ENCODE measurements around the gene CBLN3.

Gene CBLN3

DNA sequence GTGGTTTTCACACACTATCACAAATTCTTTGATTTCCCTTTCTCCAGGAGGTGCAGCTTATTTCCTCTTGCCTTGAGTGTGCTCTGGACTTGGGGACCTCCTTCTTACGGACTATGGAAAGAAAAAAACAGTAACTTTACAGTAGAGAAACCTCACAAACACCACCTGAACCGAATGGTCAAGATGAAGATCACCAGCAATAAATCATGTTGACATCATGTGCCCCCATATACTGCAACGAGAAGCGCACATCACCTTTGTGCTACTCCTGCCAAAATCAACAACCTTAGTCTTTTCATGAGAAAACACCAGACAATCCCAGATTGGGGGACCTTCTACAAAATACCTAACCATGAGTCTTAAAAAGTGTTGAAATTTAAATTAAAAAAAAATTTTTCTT is 43.9 kb downstream of the CBLN3 start:
- DNase-seq (ENCODE audit: extremely low read depth in 1 of 2, low read depth in 1 of 2) = no peak

DNA sequence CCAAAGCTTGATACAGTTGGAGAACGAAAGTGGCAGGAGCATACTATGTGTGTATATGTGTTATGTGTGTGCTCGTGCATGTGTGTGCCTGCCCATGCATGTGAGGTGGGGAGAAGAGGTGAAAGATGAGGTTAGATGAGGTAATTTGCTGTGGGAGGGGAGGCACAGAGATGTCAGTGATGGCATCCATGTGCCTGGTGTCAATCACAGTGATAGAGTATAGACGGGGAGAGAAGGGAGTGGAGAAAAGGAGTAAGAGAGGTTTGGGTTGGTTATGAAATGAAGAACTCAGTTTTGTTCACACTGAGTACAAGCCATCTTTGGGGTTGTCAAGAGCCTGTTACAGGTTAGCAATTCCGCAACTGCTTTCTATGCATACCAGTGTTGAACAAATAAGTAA is 45.3 kb downstream of the CBLN3 start:
- DNase-seq (ENCODE audit: extremely low read depth in 1 of 2, low read depth in 1 of 2) = no peak

DNA sequence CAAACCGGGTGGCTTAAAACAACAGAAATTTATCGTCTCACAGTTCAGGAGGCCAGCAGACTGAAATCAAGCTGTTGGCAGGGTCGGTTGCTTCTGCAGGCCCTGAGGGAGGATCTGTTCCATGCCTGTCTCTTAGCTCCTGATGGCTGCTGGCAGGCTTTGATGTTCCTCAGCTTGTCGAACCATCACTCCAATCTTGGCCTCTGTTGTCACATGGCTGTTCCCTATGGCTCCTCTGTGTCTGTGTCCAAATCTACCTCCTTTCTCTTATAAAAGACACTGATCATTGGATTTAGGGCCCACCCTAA is 47.5 kb downstream of the CBLN3 start:
- DNase-seq (ENCODE audit: extremely low read depth in 1 of 2, low read depth in 1 of 2) = no peak

DNA sequence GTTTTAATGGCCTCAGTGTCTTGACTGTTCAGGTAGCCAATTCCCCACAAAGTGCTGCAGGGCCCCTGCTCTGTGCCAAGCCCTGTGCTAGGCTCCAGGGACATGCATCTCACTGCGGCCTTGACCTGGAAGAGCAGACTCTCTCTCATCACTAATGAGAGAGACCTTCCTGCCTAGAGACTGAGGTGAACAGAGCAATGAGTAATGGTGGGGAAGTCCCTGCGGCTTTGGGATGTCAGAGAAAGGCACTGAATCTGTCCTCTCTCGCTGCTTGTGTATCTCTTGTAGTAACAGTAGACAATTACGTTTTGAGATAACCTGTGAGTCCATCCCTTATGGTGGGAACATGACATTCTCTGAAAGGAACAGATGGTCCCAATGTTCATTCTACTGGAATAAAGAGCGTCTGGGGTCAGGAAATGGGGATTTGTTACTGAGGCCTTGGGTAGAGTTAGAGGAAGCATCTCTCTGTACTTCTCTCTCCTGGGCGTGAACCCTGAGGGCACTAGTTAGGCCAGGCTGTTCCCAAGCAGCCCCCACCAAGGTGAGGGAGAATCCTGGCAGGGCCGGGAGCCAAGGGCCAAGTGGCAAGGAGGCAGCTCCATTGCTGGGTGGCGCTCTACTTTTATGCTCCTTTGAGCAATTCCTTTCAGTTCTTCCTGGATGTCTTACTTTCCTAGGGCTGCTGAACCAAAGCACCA is 48.0 kb downstream of the CBLN3 start:
- DNase-seq (ENCODE audit: extremely low read depth in 1 of 2, low read depth in 1 of 2) = no peak

DNA sequence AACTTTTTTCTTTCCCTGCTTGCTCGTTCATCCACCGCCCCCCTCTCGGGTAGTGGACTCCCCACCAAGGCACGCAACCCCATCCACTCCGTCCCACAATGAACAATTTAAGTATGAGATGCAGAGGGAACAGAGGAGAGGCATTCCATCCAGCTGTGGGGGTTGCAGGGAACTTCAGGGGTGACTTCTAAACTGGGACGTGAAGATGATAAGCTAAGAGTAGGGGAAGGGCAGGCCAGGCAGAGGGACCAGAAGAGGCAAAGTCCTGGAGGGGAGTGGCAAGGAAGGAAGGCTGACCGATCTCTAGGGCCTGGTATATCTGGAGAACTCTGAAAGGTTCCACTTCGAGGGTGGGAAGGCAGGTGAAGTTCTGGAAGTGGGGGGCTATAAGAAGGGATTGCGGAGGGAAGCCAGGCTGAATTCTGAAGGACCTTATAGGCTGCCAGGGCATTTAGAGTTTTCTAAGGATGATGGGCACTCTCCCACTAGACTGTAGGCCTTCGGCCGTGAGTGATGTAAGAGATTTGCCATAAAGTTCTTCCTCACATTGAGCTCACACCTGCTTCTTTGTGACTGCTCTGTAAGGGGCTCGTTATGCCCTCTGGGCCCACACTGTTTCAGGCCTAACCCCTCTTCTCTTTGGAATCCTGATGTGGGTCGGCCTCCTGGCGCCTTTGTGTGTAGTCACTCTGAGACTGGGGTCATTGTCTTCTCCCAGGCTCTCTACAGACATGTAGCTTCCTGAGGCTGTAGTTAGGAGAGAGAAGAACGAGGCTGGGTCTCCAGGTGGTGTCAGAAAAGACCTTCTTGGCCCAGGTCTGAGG is 49.3 kb downstream of the CBLN3 start:
- no peak for DNase-seq (ENCODE audit: extremely low read depth in 1 of 2, low read depth in 1 of 2)

DNA sequence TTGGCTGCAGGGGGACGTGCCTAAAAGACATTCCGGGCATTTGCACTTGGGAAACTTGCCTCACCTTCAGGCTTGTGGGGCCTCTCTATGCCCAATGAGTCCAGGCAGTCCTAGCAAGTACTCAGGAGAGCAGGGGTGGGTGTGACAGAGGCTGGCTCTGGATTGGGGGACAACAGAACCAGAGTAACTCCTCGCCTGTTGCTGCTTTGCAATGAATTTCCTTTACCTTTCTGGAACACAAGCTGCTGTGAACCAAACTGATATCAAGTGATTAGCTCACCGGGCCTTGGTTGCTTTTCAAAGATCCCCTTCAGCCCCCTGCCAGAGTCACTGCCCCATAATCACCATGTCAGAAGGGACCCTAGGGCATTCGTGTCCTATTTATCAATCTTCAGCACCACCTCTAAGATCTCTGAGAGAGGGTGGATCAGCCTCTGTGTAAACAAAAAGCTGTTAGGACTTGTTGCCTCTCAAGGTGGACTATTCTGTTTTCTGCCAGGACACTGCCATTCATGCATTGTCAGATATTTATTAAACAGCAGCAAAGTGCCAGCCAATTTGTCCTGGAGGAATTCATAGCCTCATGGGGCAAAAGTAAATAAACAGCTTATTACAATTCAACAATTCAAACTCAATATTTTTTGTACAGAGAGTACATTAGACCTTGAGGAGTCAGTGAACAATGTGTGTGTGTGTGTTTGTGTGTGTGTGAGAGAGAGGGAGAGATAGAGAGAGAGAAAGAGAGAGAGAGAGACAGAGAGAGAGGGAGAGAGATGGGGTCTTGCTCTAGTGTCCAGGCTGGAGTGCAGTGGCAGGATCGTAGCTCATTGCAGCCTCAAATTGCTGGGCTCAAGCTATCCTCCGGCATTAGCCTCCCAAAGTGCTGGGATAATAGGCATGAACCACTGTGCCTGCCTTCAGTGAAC is 50.2 kb downstream of the CBLN3 start:
- no peak for DNase-seq (ENCODE audit: extremely low read depth in 1 of 2, low read depth in 1 of 2)

DNA sequence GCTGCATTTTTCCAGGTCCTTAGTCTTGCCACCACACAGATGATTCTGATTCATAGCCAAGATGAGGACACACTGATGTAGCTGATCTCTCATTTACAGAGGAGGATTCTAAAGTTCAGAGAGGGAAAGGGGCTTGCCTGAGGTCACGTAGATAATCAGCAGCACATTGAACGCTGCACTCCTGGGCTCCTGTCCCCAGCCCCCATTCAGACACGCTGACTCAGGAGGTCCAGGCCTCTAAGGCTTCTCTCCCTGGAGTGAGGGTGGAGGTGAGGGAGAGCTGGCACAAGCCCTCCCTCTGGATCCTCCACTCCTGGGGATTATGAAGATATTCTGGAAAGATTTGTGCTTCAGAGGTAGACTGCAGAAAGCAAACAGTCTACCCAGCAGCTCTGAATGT is 51.1 kb downstream of the CBLN3 start:
- DNase-seq (ENCODE audit: extremely low read depth in 1 of 2, low read depth in 1 of 2) = no peak

DNA sequence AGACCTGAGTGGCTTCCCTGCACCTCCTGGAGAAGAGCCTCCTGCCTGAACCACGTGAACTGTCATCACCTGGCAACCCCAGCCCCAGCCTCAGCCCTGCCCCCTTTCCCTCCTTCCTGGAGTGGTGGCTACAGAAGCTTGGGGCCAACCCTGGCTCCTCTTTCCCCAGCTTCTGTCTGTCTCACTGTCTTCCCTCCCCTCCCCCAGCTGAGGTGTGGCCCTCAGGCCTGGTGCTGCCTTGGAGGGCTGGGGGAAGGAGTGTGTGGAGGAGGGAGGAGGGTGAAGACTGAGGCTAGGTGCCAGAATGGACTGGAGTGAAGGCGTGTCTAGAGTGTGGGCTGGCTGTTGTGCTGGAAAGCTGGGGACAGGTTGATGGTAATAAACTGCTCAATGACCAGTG is 51.8 kb downstream of the CBLN3 start:
- DNase-seq (ENCODE audit: extremely low read depth in 1 of 2, low read depth in 1 of 2) = no peak

DNA sequence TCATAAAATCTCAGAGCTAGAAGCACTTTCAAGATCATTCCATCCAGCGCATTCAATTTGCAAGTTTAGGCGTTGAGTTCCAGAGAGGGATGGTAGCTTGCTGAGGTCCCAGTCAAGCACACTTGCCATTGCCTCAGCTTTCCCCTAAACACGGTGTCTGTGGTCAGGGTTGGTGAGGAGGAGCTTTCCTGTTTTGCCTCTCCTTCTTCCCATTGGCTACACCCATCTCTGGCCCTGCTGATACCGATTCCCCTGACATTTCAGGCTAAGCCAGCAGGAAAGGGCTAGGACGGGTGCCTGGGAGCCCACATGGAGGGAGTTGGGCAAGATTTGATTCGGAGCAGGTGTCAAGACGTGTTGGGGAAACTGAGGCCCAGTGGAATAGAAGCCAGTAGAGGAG is 52.3 kb downstream of the CBLN3 start:
- DNase-seq (ENCODE audit: extremely low read depth in 1 of 2, low read depth in 1 of 2) = no peak
